Heart right ventricle (tissue), 16 donors: Measurements from ENCODE around the gene B3GNT9. TPM values are rescaled to one million over a fixed set of nuclear protein-coding genes. Genes with fewer than 3 reads are reported as not detected.

ENCODE experiments used
- ATAC-seq, 8 donors: fragments of 200-7000 bp; cut with Tn5 transposase; one replicate each; pipeline ENCODE4 v1.9.1; 2020; ENCODE audit warnings: mild to moderate bottlenecking in 8 of 8, moderate library complexity in 8 of 8, moderate number of reproducible peaks in 1 of 8
- DNase-seq, 2 donors: peaks; one replicate each; pipeline ENCODE4 v3.0.0-alpha.2; 2020
- H3K27ac ChIP-seq, 10 donors: fragments of 200-600 bp; sonication (generic) in 2 of 10; one replicate each; pipeline versions ENCODE4 v1.5.0 to v1.8.0; 2020 to 2022; ENCODE audit warnings: mild to moderate bottlenecking in 3 of 10
- H3K27me3 ChIP-seq, 7 donors: fragments of 200-600 bp; one replicate each; pipeline ENCODE4 v1.8.0; 2021 to 2022; ENCODE audit warnings: mild to moderate bottlenecking in 2 of 7
- H3K36me3 ChIP-seq, 9 donors: fragments of 200-600 bp; sonication (generic) in 1 of 9; one replicate each; pipeline versions ENCODE4 v1.5.0 to v1.8.0; 2020 to 2022; ENCODE audit warnings: mild to moderate bottlenecking in 2 of 9
- H3K4me1 ChIP-seq, 9 donors: fragments of 200-600 bp; sonication (generic) in 1 of 9; one replicate each; pipeline versions ENCODE4 v1.5.0 to v1.8.0; 2020 to 2022; ENCODE audit warnings: mild to moderate bottlenecking in 4 of 9
- H3K4me3 ChIP-seq, 10 donors: fragments of 200-600 bp; sonication (generic) in 2 of 10; one replicate each; pipeline versions ENCODE4 v1.5.0 to v1.8.0; 2020 to 2022; ENCODE audit warnings: mild to moderate bottlenecking in 7 of 10, moderate library complexity in 2 of 10
- H3K9me3 ChIP-seq, 11 donors: fragments of 200-600 bp in 10 of 11; sonication (generic) in 2 of 11; one replicate each; pipeline versions ENCODE4 v1.5.0 to v1.8.0; 2013 to 2022; ENCODE audit warnings: mild to moderate bottlenecking in 2 of 11, control low read depth in 1 of 11, moderate library complexity in 1 of 11
- CTCF ChIP-seq, 9 donors: fragments of 200-600 bp; sonication (generic) in 2 of 9; IDR thresholded peaks; one replicate each; pipeline versions ENCODE4 v1.5.0 to v1.8.0; 2021 to 2022; ENCODE audit warnings: antibody characterized with exemption in 9 of 9, mild to moderate bottlenecking in 5 of 9, moderate library complexity in 1 of 9
- WGBS, 2 donors: extraction: QIAGEN DNeasy Blood & Tissue Kit; methylation state at CpG; one replicate each; pipeline ENCODE4 v1.1.7; 2013; ENCODE audit warnings: inconsistent platforms in 1 of 2; 5-methylcytosine and 5-hydroxymethylcytosine counted together
- intact Hi-C, 10 donors: fragments of 100-400 bp; cut with DNase I; formaldehyde crosslinking; loops; one replicate each; pipeline versions ENCODE4 v1.11.1 to v1.14.2; 2022
- polyA plus RNA-seq, 2 donors: library from polyadenylated mRNA; stranded (reverse); fragments of 200-250 nt; gene quantifications; one replicate each; pipeline ENCODE4 v1.2.3, GENCODE V29; 2013
- total RNA-seq, 10 donors: library from RNA; stranded (reverse); fragmentation: NEBNext Ultra II Directional in 3 of 10; extraction: Animal tissue kit (Norgen Biotek cat#: 25700) in 3 of 10; gene quantifications; one replicate each; pipeline versions ENCODE4 v1.2.1 to v1.2.4, GENCODE V29; 2021 to 2023
- donor health status: Arrhythmogenic right ventricular cardiomyopathy.
- donor health status: ischemic (EF 13 %, LVEDD 7.1; RV severe dilation, severe dysfunction).
- donor health status: healthy with polysubstance abuse.
- donor health status: DM: no; HTN: yes; CAD: no.
- donor health status: DM: no; HTN: no; CAD: no.
- donor health status: ischemic (EF 25% LVEDD 6.9; RV normal size, moderate dysfunction).
- donor health status: ischemic (EF 25% LVEDD 5.7; RV mildly dilated, moderate dysfunction).
- donor health status: healthy.
- donor health status: DM: yes; HTN: yes; CAD: no.
- donor health status: Ischemic cardiomyopathy.
- donor health status: ischemic (EF 35%, LVEDD 5.7; RV mildly dilated, moderate dysfunction).
- donor health status: nonischemic (EF 11% LVEDD 7.7; RV severe dilation, severe dysfunction).
- donor health status: DM: yes; HTN: yes; CAD: no.
- donor health status: PGD.
- donor health status: ischemic (EF 29% LVEDD 5.4; RV normal size, mild dysfunction).
- donor health status: nonischemic (EF 23%, LVEDD 6.1; RV moderate dilation, normal function).

Gene B3GNT9
- total and polyA plus RNA-seq, 12 donors = 5.4 to 19.1 (median 9.6) TPM

DNA sequence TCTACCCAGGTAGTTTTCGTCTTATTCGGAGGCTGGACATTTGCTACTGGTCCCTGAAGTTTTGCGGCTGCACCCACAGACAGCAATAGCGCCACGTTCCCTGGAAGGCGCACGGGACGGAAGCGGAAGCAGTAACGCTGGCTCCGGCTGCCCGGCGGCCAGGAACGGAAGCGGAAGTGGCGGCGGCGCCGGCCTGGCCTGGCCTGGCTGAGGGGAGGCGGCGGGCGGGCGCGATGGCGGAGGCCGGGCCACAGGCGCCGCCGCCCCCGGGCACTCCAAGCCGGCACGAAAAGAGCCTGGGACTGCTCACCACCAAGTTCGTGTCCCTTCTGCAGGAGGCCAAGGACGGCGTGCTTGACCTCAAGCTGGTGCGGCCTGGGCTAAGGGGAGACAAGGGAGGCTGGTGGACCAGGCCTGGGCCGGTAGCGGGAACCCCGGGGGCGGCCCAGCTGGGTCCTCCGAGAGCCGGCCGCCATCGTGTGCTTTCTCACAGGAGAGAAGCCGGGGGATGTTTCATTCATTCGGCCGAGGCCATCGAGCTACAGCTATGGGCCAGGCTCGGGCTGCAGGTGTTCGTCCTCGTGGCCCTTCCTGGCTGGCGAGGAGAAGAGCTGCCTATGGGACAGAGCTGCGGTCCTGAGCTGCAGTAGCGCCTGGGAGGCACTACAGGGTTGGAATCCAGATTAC, 41.3 kb upstream of the B3GNT9 start, which contains the start of gene E2F4:
E2F4 (plus strand) TSS at position 161 of the 687 bp plus-strand sequence; CDS start at position 234, 73 bp downstream.
- intact Hi-C loops = loop anchor here in 4 of 10 donors (2.0 to 5.0 kb wide), 3 partner anchors 35 to 55 kb away; partner anchors contain the start of genes TMEM208 (in 3 of the 4), FHOD1 (in 1 of the 4) and SLC9A5 (in 1 of the 4)
- no peaks in the 10 kb centered on the region for H3K27me3 ChIP-seq
- 0 to 1% methylated on average over 54 of the region's 54 CpGs for WGBS, 2 donors
- DNase-seq = peak; percentile 92
- TF ChIP-seq CTCF (IDR thresholded peaks at IDR 0.05) = peak in 1 of 9 donors; percentile 8
- peaks cover 3 to 42% (median 34%) of the 10 kb centered on the region in 9 donors for H3K36me3 ChIP-seq
- H3K4me3 ChIP-seq = peak within 1 kb of the TSS; percentile 78 to 100 (median 90)
- ATAC-seq = peak; percentile 88 to 97 (median 94)
- H3K4me1 ChIP-seq = peaks cover 18 to 52% (median 33%) of the 10 kb centered on the region in 9 donors
- H3K9me3 ChIP-seq = no peaks in the 10 kb centered on the region
- peak within 1 kb of the TSS; percentile 13 to 94 (median 86) for H3K27ac ChIP-seq

DNA sequence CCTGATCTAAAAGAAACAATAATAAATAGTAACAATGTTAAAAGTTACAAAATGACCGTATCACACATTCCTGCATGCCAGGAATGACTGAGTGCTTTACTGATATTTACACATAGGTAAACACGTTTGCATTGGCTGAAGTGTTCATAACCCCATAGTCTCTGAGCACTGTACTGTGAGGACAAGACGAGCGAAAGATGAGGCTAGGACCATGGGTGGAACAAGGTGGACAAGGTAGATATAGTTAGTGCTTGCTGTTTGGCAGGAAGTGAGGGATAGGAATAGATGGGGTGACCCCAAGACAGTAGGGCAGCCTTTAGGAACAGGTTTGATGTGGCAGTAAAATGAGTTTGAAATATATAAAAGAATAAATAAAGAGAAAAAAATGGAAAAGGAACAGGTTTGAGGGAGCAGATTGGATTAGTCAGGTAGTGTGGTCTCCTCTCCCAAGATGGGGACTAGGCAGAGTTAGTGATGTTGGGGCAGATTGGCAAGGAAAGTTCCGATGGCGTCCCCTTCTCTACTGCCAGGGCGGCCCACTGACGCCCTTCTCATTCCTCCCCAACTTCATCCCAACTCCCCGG, 40.7 kb upstream of the B3GNT9 start:
- Histone ChIP-seq H3K27me3 (no peaks in the 10 kb centered on the region), H3K9me3 (no peaks in the 10 kb centered on the region), H3K27ac (peak overlapping the region in 5 of 10 donors; percentile 11 to 94 (median 92)), H3K4me1 (peaks cover 18 to 50% (median 33%) of the 10 kb centered on the region in 9 donors), H3K36me3 (peaks cover 3 to 36% (median 28%) of the 10 kb centered on the region in 9 donors), H3K4me3 (peak overlapping the region in 9 of 10 donors; percentile 78 to 100 (median 89))
- intact Hi-C loops = loop anchor here in 4 of 10 donors (2.0 to 5.0 kb wide), 3 partner anchors 35 to 56 kb away; partner anchors contain the start of genes TMEM208 (in 3 of the 4), FHOD1 (in 1 of the 4) and SLC9A5 (in 1 of the 4)
- ATAC-seq (peak in 2 of 8 donors; percentile 2 to 8), DNase-seq (no peak)
- 28 to 31% methylated on average over 9 of the region's 9 CpGs for WGBS, 2 donors
- TF ChIP-seq CTCF (IDR thresholded peaks at IDR 0.05) = no peak

DNA sequence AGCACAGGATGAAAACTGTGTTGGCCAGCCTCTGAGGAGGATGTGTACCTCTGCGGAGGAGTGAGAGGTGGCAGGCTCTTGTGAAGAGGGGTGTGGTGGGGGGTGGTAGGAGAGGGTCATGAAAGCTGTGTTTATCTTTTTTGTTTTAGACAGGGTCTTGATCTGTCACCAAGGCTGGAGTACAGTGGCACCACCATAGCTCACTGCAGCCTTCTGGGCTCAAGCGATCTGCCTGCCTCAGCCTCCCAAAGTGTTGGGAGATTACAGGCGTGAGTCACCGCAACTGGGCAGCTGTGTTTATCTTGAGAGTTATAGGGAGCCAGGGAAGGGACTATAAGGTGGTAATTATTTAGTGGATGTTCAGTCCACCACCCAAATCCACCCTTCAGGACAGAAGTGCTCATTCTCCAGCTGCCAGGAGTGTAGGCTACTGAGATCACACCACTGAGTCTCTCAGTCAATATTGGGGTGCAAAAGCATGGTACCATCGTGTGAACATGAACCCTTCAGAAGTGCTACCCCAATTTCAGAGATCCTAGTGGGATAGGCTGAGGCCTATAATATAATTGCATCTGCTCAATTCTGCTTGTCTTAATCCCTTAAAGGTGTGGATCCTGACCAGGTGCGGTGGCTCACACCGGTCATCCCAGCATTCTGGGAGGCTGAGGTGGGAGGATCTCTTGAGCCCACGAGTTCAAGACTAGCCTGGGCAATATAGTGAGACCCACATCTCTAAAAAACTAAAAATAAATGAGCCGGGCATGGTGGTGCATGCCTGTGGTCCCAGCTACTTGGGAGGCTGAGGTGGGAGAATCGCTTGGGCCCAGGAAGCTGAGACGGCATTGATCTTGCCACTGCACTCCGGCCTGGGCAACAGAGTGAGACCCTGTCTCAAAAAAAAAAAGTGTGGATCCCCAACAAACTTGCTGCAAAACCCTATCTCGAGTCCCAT, 39.9 kb upstream of the B3GNT9 start:
- peaks cover 18 to 53% (median 37%) of the 10 kb centered on the region in 9 donors for H3K4me1 ChIP-seq
- DNase-seq (no peak), ATAC-seq (no peak)
- H3K36me3 ChIP-seq = peaks cover 0 to 28% (median 20%) of the 10 kb centered on the region in 9 donors
- H3K4me3 ChIP-seq = peak overlapping the region in 4 of 10 donors; percentile 32 to 45 (median 40)
- intact Hi-C loops = loop anchor here in 4 of 10 donors (2.0 to 5.0 kb wide), 3 partner anchors 36 to 57 kb away; partner anchors contain the start of genes TMEM208 (in 3 of the 4), FHOD1 (in 1 of the 4) and SLC9A5 (in 1 of the 4)
- no peaks in the 10 kb centered on the region for H3K27me3 ChIP-seq
- H3K9me3 ChIP-seq = no peaks in the 10 kb centered on the region
- peak overlapping the region in 8 of 10 donors; percentile 31 to 72 (median 46) for H3K27ac ChIP-seq
- 68 to 77% methylated on average over 13 of the region's 13 CpGs for WGBS, 2 donors
- TF ChIP-seq CTCF (IDR thresholded peaks at IDR 0.05) = no peak
